DOHH2 (cell line): ENCODE results near the gene COL23A1.

Source experiments
- CTCF ChIP-seq: fragments of 200-600 bp; sonication (generic); IDR thresholded peaks from one replicate; pipeline ENCODE4 v1.5.1; 2014; ENCODE audit warnings: antibody characterized with exemption, mild to moderate bottlenecking, low read depth, low read length; ENCODE audit not compliant: poor library complexity, severe bottlenecking
- EZH2phosphoT487 ChIP-seq: fragments of 200-600 bp; sonication (generic); IDR thresholded peaks from 2 replicates; pipeline ENCODE4 v1.6.1; 2017; ENCODE audit warnings: borderline replicate concordance, mild to moderate bottlenecking, antibody characterized with exemption, low read length, moderate library complexity, mixed read lengths

- TF ChIP-seq CTCF (no peak), EZH2phosphoT487 (no peak)
Measured at GRCh38 chr5:178422400-178422775, 167.8 kb downstream of the COL23A1 start.
